Endothelial cell of umbilical vein (primary cell): ENCODE data around the gene EPB41L4B. TPM values are rescaled to one million over a fixed set of nuclear protein-coding genes. Genes with fewer than 3 reads are reported as not detected.

Experiments
- BruUV-seq: library from RNA; stranded (reverse); fragments of 400-500 nt; replicated peaks from 2 replicates; lab custom pipeline; 2021; lab: Mats Ljungman, UMichigan
- CTCF ChIA-PET: fragments of 300-600, 350-600 bp; sonication (Branson Sonifier 250); formaldehyde crosslinking; loops from one replicate; lab custom pipeline; 2021; ENCODE audit warnings: antibody characterized with exemption, inconsistent platforms; lab: Charles Lee
- POLR2A ChIA-PET: fragments of 300-600, 350-600 bp; sonication (Branson Sonifier 250); formaldehyde crosslinking; loops from one replicate; lab custom pipeline; 2021; ENCODE audit warnings: antibody characterized with exemption, inconsistent platforms; lab: Charles Lee
- DNase-seq: peaks from one replicate; pipeline ENCODE4 v3.0.0-alpha.2; 2011; ENCODE audit warnings: low read depth, low spot score
- FAIRE-seq: peaks from 2 replicates; lab custom pipeline; 2011; peaks lifted over from hg19 to GRCh38; lab: Jason Lieb, UNC
- H2AFZ ChIP-seq: 2 replicates; pipeline ENCODE4 v1.6.0; 2012; ENCODE audit warnings: low read depth, low read length, control low read depth, inconsistent platforms
- H3K27ac ChIP-seq: 2 replicates; pipeline ENCODE4 v1.5.1; 2011; ENCODE audit warnings: low read depth, mild to moderate bottlenecking, control low read depth, low read length, moderate library complexity; ENCODE audit not compliant: insufficient read depth
- H3K27me3 ChIP-seq, 2 experiments: 2 replicates each; pipeline versions ENCODE4 v1.6.0 to v1.6.1; 2011; ENCODE audit warnings: low read length in 2 of 2, mixed read lengths in 1 of 2; ENCODE audit not compliant: control insufficient read depth in 2 of 2, insufficient read depth in 2 of 2
- H3K36me3 ChIP-seq, 2 experiments: 2 replicates in 1 of 2; 3 replicates in 1 of 2; pipeline ENCODE4 v1.5.1; 2011; ENCODE audit warnings: low read length in 2 of 2, mild to moderate bottlenecking in 1 of 2, moderate library complexity in 1 of 2; ENCODE audit not compliant: control insufficient read depth in 2 of 2, insufficient read depth in 2 of 2; ENCODE audit errors: extremely low read depth in 1 of 2
- H3K4me1 ChIP-seq: 3 replicates; pipeline ENCODE4 v1.5.1; 2011; ENCODE audit warnings: mild to moderate bottlenecking, low read length; ENCODE audit not compliant: control insufficient read depth, insufficient read depth; ENCODE audit errors: extremely low read depth
- H3K4me2 ChIP-seq: 2 replicates; pipeline ENCODE4 v1.6.1; 2011; ENCODE audit warnings: low read length, control low read depth, mixed read lengths; ENCODE audit not compliant: insufficient read depth
- H3K4me3 ChIP-seq, 3 experiments: fragments of 200-600 bp in 1 of 3; sonication (generic), shearing (Covaris generic) in 1 of 3; replicated peaks in 1 of 3; 2 replicates each; pipeline ENCODE4 v1.5.1; 2011 to 2016; ENCODE audit warnings: control low read depth in 3 of 3, low read length in 3 of 3, mild to moderate bottlenecking in 2 of 3, inconsistent platforms in 1 of 3, low read depth in 1 of 3, moderate library complexity in 1 of 3; ENCODE audit not compliant: insufficient read depth in 1 of 3
- H3K79me2 ChIP-seq: 2 replicates; pipeline ENCODE4 v1.6.0; 2012; ENCODE audit warnings: low read length, inconsistent platforms; ENCODE audit not compliant: control insufficient read depth, insufficient read depth
- H3K9ac ChIP-seq: replicated peaks from 2 replicates; pipeline ENCODE3; 2011; ENCODE audit warnings: low read length, control low read depth; ENCODE audit not compliant: insufficient read depth; ENCODE audit errors: extremely low read depth
- H3K9me1 ChIP-seq: replicated peaks from 3 replicates; pipeline ENCODE4 v1.6.0; 2011; ENCODE audit warnings: mild to moderate bottlenecking, low read length; ENCODE audit not compliant: control insufficient read depth, insufficient read depth; ENCODE audit errors: extremely low read depth
- H3K9me3 ChIP-seq: replicated peaks from 2 replicates; pipeline ENCODE4 v1.5.1; 2012; ENCODE audit warnings: low read length, inconsistent platforms; ENCODE audit not compliant: control insufficient read depth, insufficient read depth
- H4K20me1 ChIP-seq: replicated peaks from 2 replicates; pipeline ENCODE3; 2011; ENCODE audit warnings: mild to moderate bottlenecking, low read length; ENCODE audit not compliant: control insufficient read depth, insufficient read depth; ENCODE audit errors: extremely low read depth
- CTCF ChIP-seq, 2 donors: IDR thresholded peaks; 1 replicate in 1 of 2; 2 replicates in 1 of 2; pipeline ENCODE4 v1.5.1; 2011; ENCODE audit warnings: low read length in 2 of 2, mild to moderate bottlenecking in 2 of 2, moderate library complexity in 2 of 2, control low read depth in 1 of 2, inconsistent platforms in 1 of 2, low read depth in 1 of 2; ENCODE audit not compliant: insufficient read depth in 1 of 2; ENCODE audit errors: extremely low read depth in 1 of 2
- EZH2 ChIP-seq: IDR thresholded peaks from 2 replicates; pipeline ENCODE4 v1.6.1; 2012; ENCODE audit warnings: borderline replicate concordance, low read depth, mild to moderate bottlenecking, moderate library complexity, low read length, inconsistent platforms; ENCODE audit not compliant: severe bottlenecking
- FOS ChIP-seq: IDR thresholded peaks from 2 replicates; pipeline ENCODE4 v1.6.1; 2011; ENCODE audit warnings: mild to moderate bottlenecking, low read length, moderate library complexity, borderline replicate concordance; ENCODE audit not compliant: insufficient read depth
- GATA2 ChIP-seq: IDR thresholded peaks from 2 replicates; pipeline ENCODE4 v1.7.0; 2011; ENCODE audit warnings: low read depth, mild to moderate bottlenecking, moderate library complexity, mixed read lengths, low read length; ENCODE audit not compliant: insufficient read length, insufficient read depth
- JUN ChIP-seq: IDR thresholded peaks from 2 replicates; pipeline ENCODE4 v1.6.1; 2011; ENCODE audit warnings: borderline replicate concordance, low read depth; ENCODE audit not compliant: insufficient read length, insufficient read depth
- MYC ChIP-seq: IDR thresholded peaks from one replicate; pipeline ENCODE4 v1.6.1; 2011; ENCODE audit warnings: mild to moderate bottlenecking, low read depth, low read length
- POLR2A ChIP-seq: IDR thresholded peaks from 2 replicates; pipeline ENCODE4 v1.6.1; 2012; ENCODE audit warnings: low read depth, mild to moderate bottlenecking, control low read depth, low read length
- POLR2AphosphoS5 ChIP-seq: IDR thresholded peaks from 2 replicates; pipeline ENCODE4 v1.6.1; 2012; ENCODE audit warnings: low read depth, mild to moderate bottlenecking, control low read depth, low read length, moderate library complexity; ENCODE audit not compliant: insufficient read depth
- dilution Hi-C: fragments of 300-500 bp; cut with MboI; formaldehyde crosslinking; loops from one replicate; pipeline ENCODE4 v1.15.0; 2019; ENCODE audit warnings: low sequenced_read_pairs; ENCODE audit not compliant: extremely low pct_ligation_motif_present
- intact Hi-C: fragments of 100-400 bp; cut with micrococcal nuclease; formaldehyde crosslinking; loops from one replicate; pipeline ENCODE4 v1.10.0; 2022
- polyA plus RNA-seq, 4 experiments: library from polyadenylated mRNA; depleted of rRNA in 3 of 4; stranded (reverse) in 3 of 4; unstranded in 1 of 4; fragments of >200 nt; gene quantifications; 2 replicates each; pipeline versions ENCODE4 v1.2.1 to v1.2.3, GENCODE V29; 2011 to 2012; ENCODE audit warnings: missing spikeins in 1 of 4
- total RNA-seq: library from RNA; stranded (reverse); gene quantifications from 2 replicates; pipeline ENCODE4 v1.2.3, GENCODE V29; 2021

EPB41L4B gene
- total and polyA plus RNA-seq, 2 donors (not counting 3 experiments of a cell fraction or from before 2014, with no cell fraction given): 0.10 to 0.15 TPM

- DNase-seq: no peak
- TF ChIP-seq CTCF (IDR thresholded peaks at IDR 0.05; ENCODE audit: extremely low read depth in 1 of 2, insufficient read depth in 1 of 2, low read depth in 1 of 2, low read length in 2 of 2) (no peak), EZH2 (peak; percentile 76), GATA2 (no peak), POLR2A (no peak), JUN (no peak), POLR2AphosphoS5 (no peak), FOS (no peak), MYC (no peak)
- no peak overlapping the region for H3K27ac ChIP-seq
- H3K27me3 ChIP-seq: peaks cover 28 to 32% of the 10 kb centered on the region in 2 experiments
- H3K4me1 ChIP-seq: peaks cover 2% of the 10 kb centered on the region
- H3K36me3 ChIP-seq: no peaks in the 10 kb centered on the region
- intact Hi-C loops: loop anchor here (2.0 to 10.0 kb wide), 4 partner anchors 307 to 431 kb away; partner anchors contain the start of genes ABITRAM, CTNNAL1 and ELP1
- no peak overlapping the region for H3K4me2 ChIP-seq
- no peaks in the 10 kb centered on the region for H3K9me3 ChIP-seq
- H3K9ac ChIP-seq: no peak overlapping the region
- dilution Hi-C loops: no loop called here
- no peak overlapping the region for H3K4me3 ChIP-seq
- peak overlapping the region; percentile 23 for H2AFZ ChIP-seq
- ChIA-PET CTCF (interaction anchor here (0.5 to 2.0 kb wide), 3 partner anchors 10 to 430 kb away, joined by 3 to 8 read pairs (median 6); no protein-coding TSS in a partner anchor), POLR2A (interaction anchor here (0.6 kb wide), 1 partner anchor 141 kb away, joined by 6 read pairs; no protein-coding TSS in a partner anchor)
- H3K79me2 ChIP-seq: no peaks in the 10 kb centered on the region
- H3K9me1 ChIP-seq: no peaks in the 10 kb centered on the region
- no peak for FAIRE-seq
- no peaks in the 10 kb centered on the region for H4K20me1 ChIP-seq
- no TSS peak for BruUV-seq
These were observed 1.1 kb downstream of the EPB41L4B start for GRCh38 chr9:109319626-109320241.
